Glomerular visceral epithelial cell (primary cell): ENCODE data around the gene ART4.
A peak's percentile ranks its signal among the peaks of the same experiment; 100 is the strongest.

Source experiments
- DNase-seq: peaks from one replicate; pipeline ENCODE4 v3.0.0-alpha.2; 2016; ENCODE audit errors: extremely low spot score

The ART4 gene

GRCh38 chr12:14843425-14843887 lies at the start of gene ART4:
Gene ART4, minus strand, starts transcription at chr12:14843526. Its CDS starts 413 bp downstream, at chr12:14843113.
- DNase-seq, result no peak

- no peak for DNase-seq
Measured at GRCh38 chr12:14892726-14893505, 49.6 kb upstream of the ART4 start.

- DNase-seq, result no peak
Measured at GRCh38 chr12:14890701-14891100, 47.4 kb upstream of the ART4 start.

DNA sequence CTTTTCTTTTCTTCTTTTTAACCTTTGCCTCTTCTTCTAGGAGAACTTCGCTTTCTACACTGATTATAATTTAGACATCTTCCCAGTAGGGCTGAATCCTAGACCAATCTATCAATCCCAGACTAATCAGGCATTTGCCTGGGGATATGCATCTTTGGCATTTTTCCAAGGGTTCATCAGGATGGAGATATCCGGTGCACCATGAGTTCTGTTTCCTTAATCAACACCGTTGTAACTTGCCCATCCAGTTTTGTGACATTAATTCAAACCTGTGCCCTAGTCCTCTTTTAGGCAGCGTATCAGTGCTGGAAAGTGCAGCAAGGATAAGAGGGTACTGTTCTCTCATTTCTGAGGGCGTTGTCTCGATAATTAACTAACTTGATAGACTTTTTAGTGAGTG lies 42.9 kb upstream of the ART4 start:
- no peak for DNase-seq

GRCh38 chr12:14885718-14886221 lies 42.4 kb upstream of the ART4 start, which contains the start of gene MGP:
Gene MGP, minus strand, starts transcription at chr12:14885854. Its CDS starts 63 bp downstream, at chr12:14885791.
- no peak for DNase-seq

GRCh38 chr12:14884458-14884878 lies 41.1 kb upstream of the ART4 start:
- peak; percentile 79 for DNase-seq

DNA sequence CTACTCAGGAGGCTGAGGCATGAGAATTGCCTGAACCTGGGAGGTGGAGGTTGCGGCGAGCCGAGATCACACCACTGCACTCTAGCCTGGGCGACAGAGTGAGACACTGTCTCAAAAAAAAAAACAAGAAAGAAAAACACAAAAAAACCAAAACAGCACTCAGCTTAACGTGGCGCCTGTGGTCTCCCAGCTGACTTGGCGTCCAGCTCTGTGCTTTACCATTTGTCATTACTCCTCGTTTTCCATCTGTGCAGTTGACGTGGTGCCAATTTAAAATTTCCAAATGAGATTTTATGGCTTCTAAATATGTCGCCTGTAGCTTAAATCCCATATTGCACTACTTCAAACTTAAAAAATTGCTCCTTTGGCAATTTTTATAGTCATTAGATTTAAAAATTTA lies 40.4 kb upstream of the ART4 start:
- DNase-seq, result no peak

DNA sequence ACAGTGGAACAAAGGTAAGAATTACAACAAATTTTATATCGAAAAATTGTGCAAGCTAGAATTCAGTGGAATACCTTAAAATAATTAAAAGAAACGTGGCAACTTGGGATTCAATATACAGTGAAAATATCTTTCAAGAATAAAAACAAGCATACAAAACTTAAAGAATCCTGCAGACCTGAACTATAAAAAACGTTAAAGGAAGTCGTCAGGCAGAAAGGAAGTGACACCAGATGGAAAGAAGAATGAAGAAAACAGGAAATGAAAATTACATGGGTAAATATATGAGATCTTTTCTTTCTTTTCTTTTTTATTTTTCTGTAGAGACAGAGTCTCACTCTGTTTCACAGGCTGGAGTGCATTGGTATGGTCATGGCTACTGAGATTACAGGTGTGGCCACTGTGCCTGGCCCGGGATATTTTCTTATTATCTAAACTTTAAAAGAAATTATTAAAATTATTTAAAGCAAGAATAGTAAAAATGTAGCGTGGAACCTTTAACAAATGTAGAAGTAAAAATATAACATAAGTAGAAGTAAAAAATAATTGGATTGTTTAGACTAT lies 37.6 kb upstream of the ART4 start:
- DNase-seq, result no peak

DNA sequence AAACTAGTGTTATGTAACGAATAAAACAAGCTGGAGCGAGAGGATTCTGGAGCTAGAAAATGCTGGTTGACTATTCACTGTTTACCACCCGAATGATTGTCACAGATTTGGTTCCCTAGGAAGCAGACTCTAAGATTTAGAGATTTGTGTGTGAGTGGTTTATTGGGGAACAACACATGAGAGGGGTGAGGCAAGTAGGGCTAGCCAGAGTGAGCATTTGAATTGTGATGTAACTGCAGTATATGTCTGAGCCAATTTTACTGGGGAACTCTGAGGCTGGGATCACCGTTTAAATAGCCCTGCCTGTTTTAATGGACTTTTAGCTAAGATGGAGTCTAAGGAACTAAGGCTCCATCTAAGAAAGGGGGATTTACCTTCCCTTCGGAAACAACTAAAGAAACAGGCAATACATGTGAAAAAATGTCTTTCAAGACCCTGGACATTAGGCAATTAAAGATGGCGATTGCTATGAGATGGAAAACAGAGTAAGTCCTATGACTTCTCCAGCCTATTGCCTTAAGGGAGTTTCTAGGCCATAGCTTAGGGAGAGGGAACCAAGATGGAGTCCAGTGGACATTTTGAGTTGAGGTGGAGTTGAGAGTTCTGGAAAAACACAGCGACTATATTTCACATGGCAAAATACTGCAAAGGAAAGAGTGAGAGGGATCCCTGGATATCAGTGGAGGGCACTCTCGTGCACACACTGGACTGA lies 36.1 kb upstream of the ART4 start:
- DNase-seq, result no peak

DNA sequence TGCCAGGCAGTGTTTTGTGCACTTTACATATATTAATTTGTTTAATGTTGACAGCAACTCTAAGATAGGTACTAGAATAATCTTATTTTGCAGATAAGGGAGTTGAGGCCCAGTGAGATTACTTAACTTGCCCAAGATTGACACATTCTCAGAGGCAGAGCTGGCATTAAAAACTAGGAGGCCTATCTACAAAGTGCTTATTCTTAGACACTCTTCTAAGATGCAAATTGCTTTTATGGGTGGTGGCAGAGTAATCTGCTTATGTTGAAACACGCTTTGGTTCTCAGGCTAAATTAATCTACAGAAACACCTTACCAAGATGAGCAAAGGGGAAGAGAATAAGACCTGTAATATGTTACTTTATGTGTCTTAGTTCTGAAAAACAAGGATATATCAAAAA lies 35.2 kb upstream of the ART4 start:
- DNase-seq, result no peak

DNA sequence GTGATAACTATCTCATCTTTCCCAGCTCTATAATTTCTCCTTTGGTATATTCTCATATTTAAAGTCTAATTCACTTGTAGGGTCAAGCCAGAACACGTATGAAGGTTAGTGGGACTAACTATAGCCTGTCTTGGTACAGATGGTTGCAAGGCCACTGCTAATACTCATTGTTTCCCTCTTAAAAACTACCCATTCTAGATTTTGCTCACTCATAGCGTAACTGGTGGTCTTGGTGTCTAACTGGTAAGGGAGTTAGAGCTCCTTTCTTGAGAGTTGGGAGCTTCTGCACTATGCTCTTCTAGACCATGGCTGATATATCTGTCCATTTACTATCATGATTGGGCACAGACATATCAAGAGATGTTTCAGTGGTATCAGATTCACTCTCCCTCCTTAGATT lies 33.5 kb upstream of the ART4 start:
- DNase-seq, result no peak

GRCh38 chr12:14874882-14875281 lies 31.6 kb upstream of the ART4 start:
- DNase-seq, result no peak

DNA sequence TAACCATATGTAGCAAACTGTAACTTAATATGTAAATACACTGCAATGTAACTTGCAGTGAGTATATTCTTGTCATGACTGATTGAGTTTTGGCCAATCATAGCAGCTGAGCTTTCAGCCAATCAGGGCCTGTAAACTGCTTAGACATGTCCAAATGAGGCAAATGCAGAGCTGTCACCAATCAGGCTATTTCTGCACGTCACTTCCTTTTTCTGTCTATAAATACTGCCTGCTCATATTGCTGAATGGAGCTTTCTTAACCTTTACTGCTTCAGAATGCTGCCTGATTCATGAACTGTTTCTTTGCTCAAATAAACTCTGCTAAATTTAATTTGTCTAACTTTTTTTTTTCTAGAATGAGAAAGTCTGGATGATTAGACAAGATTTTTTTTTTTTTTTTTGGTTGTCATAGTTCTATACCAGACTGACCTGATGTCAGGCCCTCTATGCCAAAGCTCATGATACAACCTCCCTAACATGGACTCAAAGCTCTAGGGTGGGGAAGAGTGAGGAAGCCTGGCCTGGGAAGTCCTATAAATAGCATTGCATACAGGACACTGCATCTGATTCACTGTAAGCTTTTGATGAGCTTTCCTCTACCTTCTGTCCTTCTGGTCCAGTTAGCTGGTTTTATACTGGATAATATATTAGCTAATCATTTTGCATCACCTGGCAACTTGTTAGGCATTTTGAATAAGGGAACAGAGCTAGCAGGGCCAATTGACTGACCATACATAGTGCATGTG lies 30.3 kb upstream of the ART4 start:
- no peak for DNase-seq

- no peak for DNase-seq
Measured at GRCh38 chr12:14871886-14872285, 28.6 kb upstream of the ART4 start.

DNA sequence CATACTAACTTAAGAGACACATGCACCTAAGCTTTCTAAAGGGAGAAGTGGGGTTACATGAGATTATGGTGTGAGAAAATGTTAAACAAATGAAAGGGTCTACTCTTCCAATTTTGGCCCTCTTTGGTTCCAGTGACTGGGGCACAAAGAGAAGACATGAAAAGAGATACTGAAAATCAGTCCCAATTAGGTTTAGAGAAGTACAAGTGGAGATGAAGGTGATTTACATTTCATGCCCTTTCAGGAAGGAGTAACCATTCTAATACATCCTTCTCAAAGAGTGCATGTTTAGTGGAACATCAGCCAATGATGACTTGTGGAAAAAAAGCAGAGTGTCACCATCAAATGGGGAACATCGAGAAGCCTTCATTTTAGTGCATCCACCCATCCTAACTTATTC lies 27.9 kb upstream of the ART4 start:
- DNase-seq, result no peak

DNA sequence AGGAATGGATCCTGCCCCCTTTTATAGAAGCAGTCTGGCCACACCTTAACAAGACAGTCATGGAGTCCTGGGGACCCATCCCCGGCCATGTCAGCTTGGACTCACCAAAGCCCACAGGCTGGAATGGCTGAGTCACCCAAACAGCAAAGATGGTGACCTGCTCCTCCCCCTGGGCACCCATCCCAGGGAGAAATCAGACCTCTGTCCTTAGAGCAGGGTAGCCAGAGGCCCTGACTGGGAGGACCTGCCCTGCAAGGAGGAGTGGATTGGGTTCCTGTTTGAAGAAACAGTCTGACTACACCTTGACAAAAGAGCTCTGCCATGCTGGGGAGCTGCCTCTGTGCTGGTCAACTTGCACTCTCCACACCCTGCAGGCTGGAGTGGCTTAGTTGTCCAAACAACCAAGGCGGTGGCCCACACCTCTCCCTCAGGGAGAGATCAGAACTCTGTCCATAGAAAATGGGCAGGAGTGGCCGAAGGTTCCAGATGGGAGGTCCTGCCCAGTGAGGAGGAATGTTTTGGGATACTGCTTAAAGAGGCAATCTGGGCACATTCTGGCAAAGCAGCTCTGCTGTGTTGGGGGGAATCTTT lies 25.7 kb upstream of the ART4 start:
- no peak for DNase-seq

GRCh38 chr12:14860490-14860889 lies 17.2 kb upstream of the ART4 start:
- no peak for DNase-seq

- DNase-seq, result no peak
Measured at GRCh38 chr12:14858513-14858912, 15.2 kb upstream of the ART4 start.

DNA sequence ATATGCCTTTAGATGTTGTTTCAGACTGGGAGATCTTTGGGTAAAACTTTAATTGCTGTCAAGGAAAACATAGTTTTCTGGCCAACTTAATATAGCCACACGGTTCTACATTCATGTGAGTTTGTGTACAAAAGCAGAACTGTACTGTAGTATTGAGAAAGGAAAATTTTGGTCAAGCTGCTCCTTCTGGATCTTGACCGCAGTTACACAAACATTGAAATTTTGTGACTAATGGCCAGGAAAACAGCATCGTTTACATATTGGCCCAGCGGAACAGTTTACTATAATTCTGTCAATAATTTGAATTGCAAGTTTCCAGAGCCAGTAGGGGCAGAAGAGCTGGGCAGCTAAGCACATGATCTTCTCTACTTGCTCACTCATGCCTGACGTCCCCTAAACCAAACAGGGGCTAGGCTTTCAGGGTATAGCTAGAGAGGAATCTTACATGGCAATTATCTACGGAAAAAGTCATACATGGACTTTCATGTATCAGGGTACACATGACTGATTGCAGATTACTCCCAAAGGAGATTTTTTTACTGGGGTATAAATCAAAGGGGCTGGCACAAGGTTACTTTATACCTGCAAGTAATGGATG lies 11.4 kb upstream of the ART4 start:
- DNase-seq, result no peak

DNA sequence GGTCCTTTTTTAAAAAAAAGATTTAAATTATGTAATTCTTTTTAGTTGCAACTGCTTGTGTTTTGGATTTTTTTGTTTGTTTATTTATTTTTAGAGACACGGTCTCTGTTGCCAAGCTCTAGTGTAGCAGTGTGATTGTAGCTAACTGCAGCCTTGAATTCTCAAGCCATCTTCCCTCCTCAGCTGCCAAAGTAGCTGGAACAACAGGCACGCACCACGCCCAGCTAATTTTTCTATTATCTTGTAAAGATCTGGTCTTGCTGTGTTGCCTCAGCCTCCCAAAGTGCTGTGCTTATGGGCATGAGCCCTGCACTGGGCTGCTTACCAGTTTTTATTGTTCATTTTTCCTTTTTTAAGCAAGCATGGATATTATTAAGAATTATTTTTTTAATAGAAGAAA lies 10.6 kb upstream of the ART4 start:
- DNase-seq, result no peak

- no peak for DNase-seq
Measured at GRCh38 chr12:14852880-14853279, 9.6 kb upstream of the ART4 start.
